ENCODE results near the gene FBXO21.

FBXO21 gene

GRCh38 chr12:117147639-117148038, 42.6 kb downstream of the FBXO21 start:
- TF ChIP-seq POLR2A (IDR thresholded peaks at IDR 0.05; ENCODE audit: low read depth, low read length): no peak
- no peak for FAIRE-seq

DNA sequence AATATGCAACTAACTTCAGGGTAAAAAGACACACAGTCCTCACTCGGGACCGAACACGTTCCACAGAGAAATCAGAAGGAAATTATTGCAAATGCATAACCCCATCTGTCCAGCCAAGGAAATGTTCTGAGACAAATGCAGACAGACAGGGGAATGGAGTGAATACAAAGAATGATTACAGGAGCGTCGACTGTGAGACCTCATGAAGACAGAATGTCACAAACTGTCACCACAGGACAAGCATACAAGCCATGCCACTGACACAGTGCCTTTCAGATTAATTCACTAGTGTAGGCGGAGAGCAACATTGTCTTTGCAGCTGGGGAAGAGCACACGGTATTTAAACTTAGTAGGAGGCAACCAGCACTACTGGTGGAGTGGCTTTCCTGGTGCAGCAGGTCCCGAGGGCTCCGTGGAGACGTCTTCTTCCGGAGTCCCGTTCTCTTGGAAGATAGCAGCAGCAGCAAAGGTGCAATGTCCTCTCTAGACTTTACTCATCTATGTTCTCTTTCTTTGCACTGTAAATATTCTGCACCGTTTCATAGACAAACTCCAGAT, 44.6 kb downstream of the FBXO21 start:
- no peak for TF ChIP-seq POLR2A (IDR thresholded peaks at IDR 0.05; ENCODE audit: low read depth, low read length)
- DNase-seq (ENCODE audit: insufficient read length, low spot score): no peak
- no peak for FAIRE-seq

More at GRCh38 chr12:117147639-117148038, 42.6 kb downstream of the FBXO21 start:
- no peak for DNase-seq (ENCODE audit: insufficient read length, low spot score)

DNA sequence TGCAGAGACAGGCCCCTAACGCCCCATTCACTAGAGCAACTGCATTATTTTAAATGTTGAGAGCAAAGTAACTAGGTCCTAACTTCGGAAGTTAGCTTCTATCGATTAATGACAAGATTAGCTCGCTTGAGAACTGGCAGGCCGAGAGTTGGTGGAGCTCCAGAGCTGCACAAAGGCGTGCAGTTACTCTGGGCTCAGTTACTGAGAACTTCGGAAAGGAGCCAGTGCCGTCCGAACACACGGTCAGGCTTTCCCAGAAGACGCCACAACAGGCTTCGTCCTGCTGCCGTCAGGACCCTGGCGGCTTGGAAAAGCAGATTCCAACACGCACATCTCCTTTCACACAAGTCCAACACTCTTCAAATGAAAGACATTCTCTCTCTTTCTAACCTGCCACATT, 45.7 kb downstream of the FBXO21 start:
- TF ChIP-seq POLR2A (IDR thresholded peaks at IDR 0.05; ENCODE audit: low read depth, low read length): no peak
- no peak for FAIRE-seq
- DNase-seq (ENCODE audit: insufficient read length, low spot score): no peak

- TF ChIP-seq POLR2A (IDR thresholded peaks at IDR 0.05; ENCODE audit: low read depth, low read length): no peak
- FAIRE-seq: no peak
- no peak for DNase-seq (ENCODE audit: insufficient read length, low spot score)
These were observed 47.2 kb downstream of the FBXO21 start for GRCh38 chr12:117143008-117143532.

- no peak for DNase-seq (ENCODE audit: insufficient read length, low spot score)
- TF ChIP-seq POLR2A (IDR thresholded peaks at IDR 0.05; ENCODE audit: low read depth, low read length): no peak
- FAIRE-seq: no peak
These were observed 48.2 kb downstream of the FBXO21 start for GRCh38 chr12:117142094-117142493.

GRCh38 chr12:117141097-117141898, 49.0 kb downstream of the FBXO21 start:
- DNase-seq (ENCODE audit: insufficient read length, low spot score): no peak
- TF ChIP-seq POLR2A (IDR thresholded peaks at IDR 0.05; ENCODE audit: low read depth, low read length): no peak
- FAIRE-seq: no peak

DNA sequence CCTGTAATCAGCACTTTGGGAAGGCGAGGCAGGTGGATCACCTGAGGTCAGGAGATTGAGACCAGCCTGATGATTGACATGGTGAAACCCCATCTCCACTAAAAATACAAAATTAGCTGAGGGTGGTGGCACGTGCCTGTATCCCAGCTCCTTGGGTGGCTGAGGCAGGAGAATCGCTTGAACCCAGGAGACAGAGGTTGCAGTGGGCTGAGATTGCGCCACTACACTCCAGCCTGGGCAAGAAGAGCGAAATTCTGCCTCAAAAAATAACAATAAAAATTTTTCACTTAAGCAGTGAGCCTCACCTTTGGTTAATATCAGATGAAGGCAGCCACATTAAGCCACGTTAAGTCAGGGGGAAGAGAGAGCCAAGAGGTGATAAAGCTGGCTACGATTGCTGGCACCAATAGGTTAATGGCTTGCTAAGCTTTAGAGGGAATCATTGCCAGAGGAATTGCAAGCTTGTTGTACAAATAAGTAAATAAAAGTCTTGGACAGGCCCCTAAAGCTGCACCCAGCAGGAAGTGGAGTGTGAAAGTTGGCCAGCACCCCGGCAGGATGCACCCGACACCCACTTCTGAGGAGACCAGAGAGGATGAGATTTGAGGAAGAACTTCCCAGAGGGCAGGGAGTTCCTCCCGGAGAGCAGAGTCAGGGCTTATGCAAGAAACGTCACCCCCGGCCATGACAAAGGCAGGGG, 49.7 kb downstream of the FBXO21 start:
- no peak for TF ChIP-seq POLR2A (IDR thresholded peaks at IDR 0.05; ENCODE audit: low read depth, low read length)
- DNase-seq (ENCODE audit: insufficient read length, low spot score) (no peak), FAIRE-seq (no peak)

GRCh38 chr12:117139025-117139717, 51.1 kb downstream of the FBXO21 start:
- FAIRE-seq (no peak), DNase-seq (ENCODE audit: insufficient read length, low spot score) (no peak)
- TF ChIP-seq POLR2A (IDR thresholded peaks at IDR 0.05; ENCODE audit: low read depth, low read length): no peak

- DNase-seq (ENCODE audit: insufficient read length, low spot score) (no peak), FAIRE-seq (no peak)
- no peak for TF ChIP-seq POLR2A (IDR thresholded peaks at IDR 0.05; ENCODE audit: low read depth, low read length)
These were observed 55.5 kb downstream of the FBXO21 start for GRCh38 chr12:117134721-117135120.

DNA sequence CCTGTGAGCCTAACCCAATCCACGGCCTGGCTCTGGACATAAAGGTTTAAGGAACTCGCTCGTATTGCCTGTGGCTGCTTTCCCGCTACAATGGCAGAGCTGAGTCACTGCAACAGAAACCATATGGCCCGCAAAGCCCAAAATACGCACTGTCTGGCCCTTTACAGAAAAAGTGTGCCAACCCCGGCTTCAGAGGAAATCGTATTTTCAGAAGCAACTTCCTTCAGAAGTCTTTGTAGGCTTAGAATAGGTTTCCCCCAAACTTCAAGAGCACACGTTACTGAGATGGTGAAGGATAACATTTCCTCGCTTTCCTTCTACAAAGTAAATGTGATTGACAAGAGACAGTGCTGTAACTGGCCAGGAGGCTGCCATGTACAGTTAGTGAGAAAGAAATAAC, 56.2 kb downstream of the FBXO21 start:
- FAIRE-seq (no peak), DNase-seq (ENCODE audit: insufficient read length, low spot score) (no peak)
- no peak for TF ChIP-seq POLR2A (IDR thresholded peaks at IDR 0.05; ENCODE audit: low read depth, low read length)

GRCh38 chr12:117130801-117131200, 59.5 kb downstream of the FBXO21 start:
- no peak for FAIRE-seq
- TF ChIP-seq POLR2A (IDR thresholded peaks at IDR 0.05; ENCODE audit: low read depth, low read length): no peak
- DNase-seq (ENCODE audit: insufficient read length, low spot score): no peak

GRCh38 chr12:117129391-117129790, 60.9 kb downstream of the FBXO21 start:
- no peak for TF ChIP-seq POLR2A (IDR thresholded peaks at IDR 0.05; ENCODE audit: low read depth, low read length)
- no peak for FAIRE-seq
- DNase-seq (ENCODE audit: insufficient read length, low spot score): no peak

DNA sequence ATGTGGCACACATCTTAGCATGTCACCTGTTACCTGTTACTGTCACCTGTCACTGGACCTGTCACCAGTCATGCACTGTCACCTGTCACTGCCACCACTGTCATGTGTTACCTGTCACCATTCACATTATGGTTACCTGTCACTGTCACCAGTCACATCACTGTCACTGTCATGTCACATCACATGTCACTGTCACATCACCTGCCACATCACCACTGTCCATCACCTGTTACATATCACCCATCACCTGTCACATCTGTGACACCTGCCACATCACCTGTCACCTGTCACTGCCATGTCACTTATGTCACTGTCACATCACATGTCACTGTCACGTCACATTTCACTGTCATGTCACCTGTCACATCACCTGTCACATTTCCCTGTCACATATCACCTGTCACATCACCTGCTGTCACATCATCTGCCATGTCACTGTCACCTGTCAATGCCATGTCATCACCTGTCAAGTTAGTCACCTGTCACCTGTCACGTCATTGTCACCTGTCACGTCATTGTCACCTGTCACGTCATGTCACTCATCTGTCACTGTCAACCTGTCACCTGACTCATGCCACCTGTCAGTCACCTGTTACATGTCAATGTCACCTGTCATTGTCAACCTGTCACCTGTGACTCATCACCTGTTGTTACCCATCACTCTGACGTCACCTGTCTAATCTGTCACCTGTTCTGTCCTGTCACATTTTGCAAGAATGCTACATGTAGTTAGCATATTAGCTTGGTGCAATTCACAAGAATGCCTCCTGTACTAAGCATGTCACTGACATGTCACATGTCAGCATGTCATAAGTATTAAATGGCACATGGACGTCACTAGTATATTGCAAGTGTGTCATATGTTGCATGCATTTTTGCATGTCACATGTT, 62.1 kb downstream of the FBXO21 start:
- DNase-seq (ENCODE audit: insufficient read length, low spot score): no peak
- TF ChIP-seq POLR2A (IDR thresholded peaks at IDR 0.05; ENCODE audit: low read depth, low read length): no peak
- FAIRE-seq: no peak

Data from H54 (cell line).